Liver (tissue), 2 donors: Measurements from ENCODE around the gene KRT32.

Experiments
- NR2F2 ChIP-seq: IDR thresholded peaks from 2 replicates; pipeline ENCODE4 v1.6.1; 2016; ENCODE audit warnings: antibody characterized with exemption
- REST ChIP-seq: IDR thresholded peaks from 2 replicates; pipeline ENCODE4 v1.6.1; 2016; ENCODE audit warnings: antibody characterized with exemption, mild to moderate bottlenecking
- YY1 ChIP-seq: IDR thresholded peaks from 2 replicates; pipeline ENCODE4 v1.6.1; 2016; ENCODE audit warnings: antibody characterized with exemption, mild to moderate bottlenecking
- donor health status: healthy.

GRCh38 chr17:41503202-41503601 lies 36.0 kb upstream of the KRT32 start:
- no peak for TF ChIP-seq NR2F2
- no peak for TF ChIP-seq YY1
- no peak for TF ChIP-seq REST
